GM12891 (cell line): ENCODE measurements around the gene HMOX1.

Experiments
- PAX5 ChIP-seq: IDR thresholded peaks from 2 replicates; pipeline ENCODE4 v1.6.1; 2011; ENCODE audit warnings: low read length, moderate library complexity, mild to moderate bottlenecking; ENCODE audit not compliant: insufficient read depth, severe bottlenecking
- POLR2A ChIP-seq: IDR thresholded peaks from 2 replicates; pipeline ENCODE4 v1.6.1; 2011; ENCODE audit warnings: low read depth, low read length, control low read depth
- POLR2AphosphoS5 ChIP-seq: IDR thresholded peaks from 2 replicates; pipeline ENCODE4 v1.6.1; 2011; ENCODE audit warnings: low read depth, low read length, control low read depth
- POU2F2 ChIP-seq: IDR thresholded peaks from 2 replicates; pipeline ENCODE4 v1.6.1; 2011; ENCODE audit warnings: low read depth, mild to moderate bottlenecking, control low read depth, low read length, moderate library complexity
- SPI1 ChIP-seq: IDR thresholded peaks from 2 replicates; pipeline ENCODE4 v1.6.1; 2011; ENCODE audit warnings: low read depth, low read length, control low read depth
- TAF1 ChIP-seq: IDR thresholded peaks from 2 replicates; pipeline ENCODE4 v1.6.1; 2011; ENCODE audit warnings: low read depth, low read length, control low read depth

- TF ChIP-seq POLR2AphosphoS5 (no peak), POLR2A (no peak), SPI1 (no peak), TAF1 (no peak), PAX5 (no peak), POU2F2 (no peak)
Observed at GRCh38 chr22:35349368-35349703, 31.6 kb upstream of the HMOX1 start.
